Mesenchymal stem cell (in vitro differentiated cells and primary cell): ENCODE data around the gene CC2D1B.

Experiments
- DNase-seq: peaks from one replicate; pipeline ENCODE4 v3.0.0-alpha.2; 2013
- H2AFZ ChIP-seq: one replicate; pipeline ENCODE4 v1.6.1; 2013; ENCODE audit warnings: low read depth, mild to moderate bottlenecking, control low read depth, inconsistent platforms, low read length, moderate library complexity
- H2AK5ac ChIP-seq: 2 replicates; pipeline ENCODE4 v1.6.1; 2013; ENCODE audit warnings: low read length, moderate library complexity, mild to moderate bottlenecking, inconsistent platforms; ENCODE audit not compliant: severe bottlenecking
- H2BK120ac ChIP-seq: one replicate; pipeline ENCODE4 v1.6.1; 2013; ENCODE audit warnings: low read depth, mild to moderate bottlenecking, inconsistent platforms, low read length, moderate library complexity
- H2BK12ac ChIP-seq, 2 experiments: one replicate each; pipeline ENCODE4 v1.6.1; 2013; ENCODE audit warnings: inconsistent platforms in 2 of 2, low read length in 2 of 2, mild to moderate bottlenecking in 2 of 2, moderate library complexity in 2 of 2, control low read depth in 1 of 2
- H2BK15ac ChIP-seq: one replicate; pipeline ENCODE4 v1.6.1; 2013; ENCODE audit warnings: mild to moderate bottlenecking, low read depth, inconsistent platforms; ENCODE audit not compliant: poor library complexity, severe bottlenecking
- H2BK5ac ChIP-seq: 2 replicates; pipeline ENCODE4 v1.6.1; 2013; ENCODE audit warnings: low read depth, mild to moderate bottlenecking, low read length, control low read depth, inconsistent platforms; ENCODE audit not compliant: poor library complexity, severe bottlenecking
- H3K14ac ChIP-seq, 2 experiments: one replicate each; pipeline ENCODE4 v1.6.1; 2013; ENCODE audit warnings: inconsistent platforms in 2 of 2, low read length in 2 of 2, control low read depth in 1 of 2, mild to moderate bottlenecking in 1 of 2, moderate library complexity in 1 of 2
- H3K18ac ChIP-seq, 2 experiments: one replicate each; pipeline ENCODE4 v1.6.1; 2013; ENCODE audit warnings: inconsistent platforms in 2 of 2, low read length in 2 of 2, control low read depth in 1 of 2, low read depth in 1 of 2, mild to moderate bottlenecking in 1 of 2
- H3K23ac ChIP-seq, 2 experiments: one replicate each; pipeline ENCODE4 v1.6.1; 2013; ENCODE audit warnings: inconsistent platforms in 2 of 2, low read length in 2 of 2, mild to moderate bottlenecking in 2 of 2, moderate library complexity in 2 of 2, control low read depth in 1 of 2
- H3K27ac ChIP-seq: 2 replicates; pipeline ENCODE4 v1.5.1; 2013; ENCODE audit warnings: mild to moderate bottlenecking, moderate library complexity, low read length, control low read depth, inconsistent platforms; ENCODE audit not compliant: poor library complexity, severe bottlenecking
- H3K27me3 ChIP-seq, 2 experiments: 2 replicates each; pipeline versions ENCODE4 v1.6.1 to v1.7.0; 2013; ENCODE audit warnings: low read length in 2 of 2, mild to moderate bottlenecking in 2 of 2, moderate library complexity in 2 of 2, control low read depth in 1 of 2, inconsistent platforms in 1 of 2; ENCODE audit not compliant: control insufficient read depth in 1 of 2, insufficient read depth in 1 of 2
- H3K36me3 ChIP-seq, 2 experiments: 2 replicates each; pipeline versions ENCODE4 v1.6.1 to v1.7.0; 2013; ENCODE audit warnings: low read length in 2 of 2, control low read depth in 1 of 2, inconsistent platforms in 1 of 2, low read depth in 1 of 2, mild to moderate bottlenecking in 1 of 2; ENCODE audit not compliant: insufficient read depth in 2 of 2, control insufficient read depth in 1 of 2
- H3K4ac ChIP-seq, 2 experiments: one replicate each; pipeline ENCODE4 v1.6.1; 2013; ENCODE audit warnings: inconsistent platforms in 2 of 2, low read length in 2 of 2, mild to moderate bottlenecking in 2 of 2, moderate library complexity in 2 of 2, control low read depth in 1 of 2, low read depth in 1 of 2
- H3K4me1 ChIP-seq: 2 replicates; pipeline ENCODE4 v1.6.1; 2013; ENCODE audit warnings: low read depth, low read length, control low read depth; ENCODE audit not compliant: control insufficient read depth, insufficient read depth
- H3K4me2 ChIP-seq: 2 replicates; pipeline ENCODE4 v1.6.1; 2013; ENCODE audit warnings: low read length, mild to moderate bottlenecking, inconsistent platforms; ENCODE audit not compliant: poor library complexity, severe bottlenecking
- H3K4me3 ChIP-seq, 2 experiments: 2 replicates each; pipeline versions ENCODE4 v1.5.1 to v1.7.0; 2013; ENCODE audit warnings: low read length in 2 of 2, mild to moderate bottlenecking in 2 of 2, control low read depth in 1 of 2, low read depth in 1 of 2; ENCODE audit not compliant: insufficient read depth in 1 of 2
- H3K79me1 ChIP-seq: replicated peaks from 2 replicates; pipeline ENCODE4 v1.6.1; 2013; ENCODE audit warnings: mild to moderate bottlenecking, control low read depth, low read length, inconsistent platforms; ENCODE audit not compliant: poor library complexity, severe bottlenecking
- H3K9ac ChIP-seq: 2 replicates; pipeline ENCODE4 v1.7.0; 2013; ENCODE audit warnings: mild to moderate bottlenecking, low read length, moderate library complexity
- H3K9me3 ChIP-seq: 2 replicates; pipeline ENCODE4 v1.7.0; 2013; ENCODE audit warnings: mild to moderate bottlenecking, low read length; ENCODE audit not compliant: control insufficient read depth
- H4K8ac ChIP-seq: one replicate; pipeline ENCODE4 v1.6.1; 2013; ENCODE audit warnings: inconsistent platforms, mild to moderate bottlenecking, low read length, moderate library complexity
- H4K91ac ChIP-seq: one replicate; pipeline ENCODE4 v1.6.1; 2013; ENCODE audit warnings: mild to moderate bottlenecking, low read length, inconsistent platforms
- WGBS: methylation state at CpG from one replicate; pipeline ENCODE4 v1.1.7; 2013; ENCODE audit warnings: mixed read lengths; 5-methylcytosine and 5-hydroxymethylcytosine counted together

CC2D1B gene

DNA sequence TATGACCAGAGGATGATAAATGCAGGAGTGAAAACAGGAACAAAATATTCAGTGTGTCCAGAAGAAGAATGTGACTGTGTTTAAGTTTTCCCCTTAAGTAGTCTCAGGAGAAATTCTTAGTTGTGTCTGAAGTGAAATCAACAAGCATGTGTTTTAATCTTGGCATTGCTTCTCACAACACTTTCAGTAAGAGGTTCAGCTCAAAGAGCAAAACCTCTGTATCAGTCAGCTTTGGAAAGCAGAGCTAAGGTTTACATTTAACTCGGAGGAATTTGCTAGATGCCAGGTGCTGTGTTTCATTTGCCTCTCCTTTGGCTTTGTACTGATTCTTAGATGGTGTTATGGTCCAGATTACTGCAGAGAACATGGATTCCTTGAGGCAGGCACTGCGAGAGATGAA is 28.6 kb downstream of the CC2D1B start:
- 89% methylated on average over 2 of the region's 2 CpGs for WGBS
- H3K4ac ChIP-seq, result no peak overlapping the region
- no peak overlapping the region for H2BK15ac ChIP-seq

DNA sequence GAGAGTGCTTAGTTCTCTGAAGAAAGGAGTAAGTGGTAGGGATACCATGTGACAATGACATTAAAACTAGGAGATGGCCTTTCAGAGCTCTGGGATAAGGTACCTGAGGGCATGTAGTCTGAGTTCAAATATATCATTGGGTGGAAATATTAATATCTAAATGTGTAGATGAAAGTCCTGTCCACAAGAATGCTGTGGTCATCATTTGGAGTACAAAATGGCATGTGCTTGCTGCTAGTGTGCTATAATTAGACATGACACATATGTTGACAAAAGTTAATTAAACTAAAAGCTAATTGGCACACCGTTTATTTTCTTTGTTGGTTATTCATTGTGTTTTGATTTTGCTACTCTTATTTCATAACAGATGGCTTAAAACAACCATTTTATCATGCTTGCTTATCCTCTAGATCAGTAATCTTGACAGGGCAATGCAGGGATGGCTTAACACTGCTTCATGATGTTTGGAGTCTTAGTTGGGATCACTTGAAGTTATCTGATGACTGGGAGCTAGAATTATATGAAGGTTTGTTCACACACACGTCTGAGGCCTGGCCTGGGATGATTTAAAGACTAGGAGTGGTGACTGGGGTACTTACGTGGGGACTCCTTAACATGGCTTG is 31.0 kb downstream of the CC2D1B start:
- no peaks in the 10 kb centered on the region for H3K4me1 ChIP-seq
- no peak overlapping the region for H3K4me2 ChIP-seq
- H3K79me1 ChIP-seq, result no peaks in the 10 kb centered on the region
- no peak overlapping the region for H3K4me3 ChIP-seq
- no peak overlapping the region for H3K23ac ChIP-seq
- H2BK12ac ChIP-seq, result no peak overlapping the region
- H3K9me3 ChIP-seq, result no peaks in the 10 kb centered on the region
- no peak overlapping the region for H2AK5ac ChIP-seq
- H3K36me3 ChIP-seq, result peaks cover 0 to 33% of the 10 kb centered on the region in 2 experiments
- no peaks in the 10 kb centered on the region for H3K27me3 ChIP-seq
- no peak overlapping the region for H3K18ac ChIP-seq
- H2AFZ ChIP-seq, result no peak overlapping the region
- H3K9ac ChIP-seq, result no peak overlapping the region
- no peak overlapping the region for H4K91ac ChIP-seq
- WGBS, result 72% methylated on average over 2 of the region's 3 CpGs
- DNase-seq, result no peak
- H3K27ac ChIP-seq, result no peak overlapping the region
- H3K4ac ChIP-seq, result no peak overlapping the region
- H2BK120ac ChIP-seq, result no peak overlapping the region
- no peak overlapping the region for H4K8ac ChIP-seq
- H2BK5ac ChIP-seq, result no peak overlapping the region
- H3K14ac ChIP-seq, result no peak overlapping the region
- no peak overlapping the region for H2BK15ac ChIP-seq

More for the DNA sequence above, 28.6 kb downstream of the CC2D1B start:
- H3K36me3 ChIP-seq, result peaks cover 0 to 36% of the 10 kb centered on the region in 2 experiments
- H2BK12ac ChIP-seq, result no peak overlapping the region
- H3K27me3 ChIP-seq, result no peaks in the 10 kb centered on the region
- H3K9ac ChIP-seq, result no peak overlapping the region
- H2AK5ac ChIP-seq, result no peak overlapping the region
- no peak overlapping the region for H3K4me3 ChIP-seq
- no peak overlapping the region for H2BK120ac ChIP-seq
- H3K9me3 ChIP-seq, result no peaks in the 10 kb centered on the region
- no peak overlapping the region for H2AFZ ChIP-seq
- no peak overlapping the region for H4K91ac ChIP-seq
- no peak overlapping the region for H3K18ac ChIP-seq
- H3K79me1 ChIP-seq, result no peaks in the 10 kb centered on the region
- no peaks in the 10 kb centered on the region for H3K4me1 ChIP-seq
- no peak overlapping the region for H3K23ac ChIP-seq
- DNase-seq, result no peak
- H4K8ac ChIP-seq, result no peak overlapping the region
- H3K27ac ChIP-seq, result no peak overlapping the region
- no peak overlapping the region for H3K4me2 ChIP-seq
- H2BK5ac ChIP-seq, result no peak overlapping the region
- H3K14ac ChIP-seq, result no peak overlapping the region

DNA sequence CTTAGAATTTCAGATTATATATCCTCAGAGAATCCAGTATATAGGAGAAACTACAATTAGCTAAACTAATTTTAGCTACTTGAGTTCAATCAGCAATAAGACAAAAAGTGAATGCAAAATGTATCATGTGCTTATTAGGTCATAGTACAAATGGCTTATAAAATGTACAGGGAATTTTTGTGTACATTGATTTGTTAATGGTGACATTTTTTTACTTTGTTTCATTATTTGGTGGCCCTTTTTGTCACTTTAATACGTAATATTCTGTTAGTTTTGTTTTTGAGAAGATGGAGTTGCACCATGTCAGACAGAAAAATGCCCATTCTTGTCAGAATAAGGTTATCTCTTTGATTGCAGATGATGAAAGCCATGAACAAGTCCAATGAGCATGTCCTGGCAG is 33.6 kb downstream of the CC2D1B start:
- H3K14ac ChIP-seq, result no peak overlapping the region
- H3K36me3 ChIP-seq, result peaks cover 0 to 17% of the 10 kb centered on the region in 2 experiments
- no peak overlapping the region for H3K4me2 ChIP-seq
- no peak overlapping the region for H3K27ac ChIP-seq
- H4K8ac ChIP-seq, result no peak overlapping the region
- no peaks in the 10 kb centered on the region for H3K27me3 ChIP-seq
- no peak overlapping the region for H2BK12ac ChIP-seq
- no peak overlapping the region for H3K18ac ChIP-seq
- no peak overlapping the region for H3K23ac ChIP-seq
- DNase-seq, result no peak
- no peaks in the 10 kb centered on the region for H3K4me1 ChIP-seq
- H3K4ac ChIP-seq, result no peak overlapping the region
- H2BK5ac ChIP-seq, result no peak overlapping the region
- H3K4me3 ChIP-seq, result no peak overlapping the region
- H2BK15ac ChIP-seq, result no peak overlapping the region
- 95% methylated on average over 1 of the region's 1 CpG for WGBS
- H2AK5ac ChIP-seq, result no peak overlapping the region
- H2BK120ac ChIP-seq, result no peak overlapping the region
- H3K9me3 ChIP-seq, result no peaks in the 10 kb centered on the region
- H3K79me1 ChIP-seq, result no peaks in the 10 kb centered on the region
- H4K91ac ChIP-seq, result no peak overlapping the region
- H2AFZ ChIP-seq, result no peak overlapping the region
- H3K9ac ChIP-seq, result no peak overlapping the region

DNA sequence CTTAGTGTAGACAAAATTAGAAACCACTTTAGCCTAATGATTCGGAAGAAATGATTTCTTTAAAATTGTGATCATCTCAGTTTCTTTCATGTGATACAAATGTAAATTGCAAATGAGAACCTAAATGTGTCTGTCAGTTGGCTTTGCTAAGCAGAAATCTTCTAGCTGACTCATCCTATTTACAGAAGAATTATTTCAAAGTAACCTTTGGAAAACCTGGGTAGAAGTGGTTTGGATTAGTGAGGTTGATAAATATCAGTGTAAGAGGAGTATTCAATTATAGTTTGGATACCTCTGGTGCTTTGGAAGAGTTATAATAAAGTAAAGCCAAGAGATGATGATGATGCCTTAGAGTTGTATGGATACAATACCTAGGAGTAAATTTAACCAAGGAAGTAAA is 37.4 kb downstream of the CC2D1B start:
- no peak overlapping the region for H3K4me3 ChIP-seq
- no peaks in the 10 kb centered on the region for H3K4me1 ChIP-seq
- no peak overlapping the region for H4K8ac ChIP-seq
- H3K18ac ChIP-seq, result no peak overlapping the region
- WGBS, result 100% methylated on average over 1 of the region's 1 CpG
- no peak overlapping the region for H3K9ac ChIP-seq
- no peak overlapping the region for H2AK5ac ChIP-seq
- H3K4ac ChIP-seq, result no peak overlapping the region
- no peak overlapping the region for H3K27ac ChIP-seq
- H3K23ac ChIP-seq, result no peak overlapping the region
- no peak for DNase-seq
- peaks cover 0 to 3% of the 10 kb centered on the region in 2 experiments for H3K36me3 ChIP-seq
- H2BK120ac ChIP-seq, result no peak overlapping the region
- H3K4me2 ChIP-seq, result no peak overlapping the region
- no peak overlapping the region for H2BK15ac ChIP-seq
- H3K27me3 ChIP-seq, result no peaks in the 10 kb centered on the region
- H3K9me3 ChIP-seq, result no peaks in the 10 kb centered on the region
- H2BK12ac ChIP-seq, result no peak overlapping the region
- no peak overlapping the region for H4K91ac ChIP-seq
- no peak overlapping the region for H2AFZ ChIP-seq
- no peak overlapping the region for H2BK5ac ChIP-seq
- no peak overlapping the region for H3K14ac ChIP-seq
- no peaks in the 10 kb centered on the region for H3K79me1 ChIP-seq
